Measurements from ENCODE around the gene PML. TPM values are rescaled to one million over a fixed set of nuclear protein-coding genes. Genes with fewer than 3 reads are reported as not detected.
"Not testable (repeated sequence)": the region's sequence is repeated elsewhere in the genome, so short reads cannot be mapped to it uniquely, and the experiment has no call there.

PML gene
- total RNA-seq, 1 experiment from 2014 or later, result 47.7 TPM

DNA sequence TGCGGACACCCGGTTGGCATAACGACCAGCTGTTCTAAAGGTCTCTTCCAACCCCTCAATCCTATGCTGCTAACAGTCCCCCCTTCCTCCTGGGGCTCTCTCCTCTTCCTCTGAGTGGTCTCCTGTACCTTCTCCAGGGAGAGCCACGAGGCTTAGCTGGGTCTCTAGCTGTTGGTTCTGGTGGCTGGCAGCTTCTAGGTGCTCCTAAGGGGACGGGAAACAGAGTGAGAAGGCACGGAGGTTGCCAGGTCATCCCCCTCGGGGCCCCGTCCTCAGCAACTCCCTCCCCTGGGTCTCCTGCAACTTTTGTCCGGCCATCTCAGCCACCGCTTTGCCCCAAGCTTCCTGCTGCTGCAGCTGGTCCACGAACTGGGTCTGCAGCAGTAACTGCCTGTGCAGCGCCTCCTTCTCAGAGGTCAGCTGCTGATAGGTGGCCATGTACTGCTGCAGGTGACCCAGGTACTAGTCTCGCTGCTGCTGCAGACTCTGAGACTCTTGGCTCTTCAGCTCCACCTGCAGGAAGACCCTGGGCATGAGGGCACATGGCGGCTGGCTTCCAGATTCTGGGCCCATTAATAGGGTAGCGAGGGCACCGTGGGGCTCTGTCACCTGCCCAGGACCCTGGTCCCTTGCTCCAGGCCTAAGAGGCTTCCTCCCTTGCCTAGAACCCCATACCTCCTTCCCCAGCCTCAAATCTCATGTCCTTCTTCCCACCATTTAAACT lies 78.3 kb downstream of the PML start:
- POLR2A ChIA-PET; H3K27me3 Mint-ChIP-seq (ENCODE audit: low read depth); H3K36me3 Mint-ChIP-seq; H3K9me3 Mint-ChIP-seq; CTCF ChIA-PET; H3K4me1 Mint-ChIP-seq; H3K4me3 Mint-ChIP-seq; H3K27ac Mint-ChIP-seq; ATAC-seq: not testable (repeated sequence)
- TF ChIP-seq, protein P1, sequence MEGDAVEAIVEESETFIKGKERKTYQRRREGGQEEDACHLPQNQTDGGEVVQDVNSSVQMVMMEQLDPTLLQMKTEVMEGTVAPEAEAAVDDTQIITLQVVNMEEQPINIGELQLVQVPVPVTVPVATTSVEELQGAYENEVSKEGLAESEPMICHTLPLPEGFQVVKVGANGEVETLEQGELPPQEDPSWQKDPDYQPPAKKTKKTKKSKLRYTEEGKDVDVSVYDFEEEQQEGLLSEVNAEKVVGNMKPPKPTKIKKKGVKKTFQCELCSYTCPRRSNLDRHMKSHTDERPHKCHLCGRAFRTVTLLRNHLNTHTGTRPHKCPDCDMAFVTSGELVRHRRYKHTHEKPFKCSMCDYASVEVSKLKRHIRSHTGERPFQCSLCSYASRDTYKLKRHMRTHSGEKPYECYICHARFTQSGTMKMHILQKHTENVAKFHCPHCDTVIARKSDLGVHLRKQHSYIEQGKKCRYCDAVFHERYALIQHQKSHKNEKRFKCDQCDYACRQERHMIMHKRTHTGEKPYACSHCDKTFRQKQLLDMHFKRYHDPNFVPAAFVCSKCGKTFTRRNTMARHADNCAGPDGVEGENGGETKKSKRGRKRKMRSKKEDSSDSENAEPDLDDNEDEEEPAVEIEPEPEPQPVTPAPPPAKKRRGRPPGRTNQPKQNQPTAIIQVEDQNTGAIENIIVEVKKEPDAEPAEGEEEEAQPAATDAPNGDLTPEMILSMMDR (IDR thresholded peaks at IDR 0.05), result 0 out of 2 replicates have a peak, but pooled peaks have one; percentile 35
- DNase-seq (ENCODE audit: low spot score), result peak; percentile 87

DNA sequence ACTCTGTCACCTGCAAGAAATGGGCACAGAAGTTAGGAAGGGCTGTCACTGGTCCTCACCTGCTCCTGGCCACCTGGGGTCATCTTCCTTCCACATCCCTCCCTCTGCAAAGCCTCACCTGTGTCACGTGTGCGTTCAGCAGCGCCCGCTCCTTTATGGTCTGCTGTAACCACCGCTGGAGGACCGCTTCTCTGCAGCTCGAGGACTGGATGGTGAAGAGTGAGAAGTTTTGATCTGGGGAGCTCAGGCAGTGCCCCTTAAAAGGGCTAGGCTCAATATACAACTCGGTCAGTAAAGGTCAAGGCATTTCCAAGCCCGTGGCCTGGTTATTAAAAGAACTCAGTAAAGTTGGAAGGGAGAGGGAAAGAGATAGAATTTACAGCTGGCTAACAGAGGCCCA lies 81.3 kb downstream of the PML start:
- H3K27ac Mint-ChIP-seq; H3K36me3 Mint-ChIP-seq; ATAC-seq; DNase-seq (ENCODE audit: low spot score); H3K27me3 Mint-ChIP-seq (ENCODE audit: low read depth); CTCF ChIA-PET; H3K4me3 Mint-ChIP-seq; H3K9me3 Mint-ChIP-seq; H3K4me1 Mint-ChIP-seq; POLR2A ChIA-PET: not testable (repeated sequence)

DNA sequence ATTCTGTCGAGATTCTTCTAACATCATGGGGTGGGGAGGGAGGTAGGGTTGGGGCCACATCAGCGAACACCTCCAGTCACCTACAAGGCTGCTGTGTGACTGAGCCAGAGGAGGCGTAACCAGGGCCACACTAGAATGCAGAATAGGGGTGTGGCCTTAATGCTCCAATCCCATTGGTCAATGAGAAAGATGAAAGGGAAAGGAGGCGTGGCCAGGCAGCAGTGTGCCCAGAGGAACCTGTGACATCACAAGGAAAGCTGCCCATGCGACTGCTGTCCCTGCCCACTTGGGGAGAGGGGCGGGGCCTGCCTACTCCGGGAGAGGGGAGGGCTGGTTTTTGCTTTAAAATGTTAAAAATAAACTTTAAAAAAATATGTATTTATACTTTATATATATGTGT lies 87.9 kb downstream of the PML start, which contains the start of gene GOLGA6A:
GOLGA6A (minus strand) TSS at position 101 of the 400 bp plus-strand sequence; CDS start at position 60, 41 bp downstream.
- H3K27me3 Mint-ChIP-seq (ENCODE audit: low read depth); ATAC-seq; H3K36me3 Mint-ChIP-seq; H3K4me3 Mint-ChIP-seq; DNase-seq (ENCODE audit: low spot score); H3K27ac Mint-ChIP-seq; H3K9me3 Mint-ChIP-seq; H3K4me1 Mint-ChIP-seq; CTCF ChIA-PET; POLR2A ChIA-PET: not testable (repeated sequence)

DNA sequence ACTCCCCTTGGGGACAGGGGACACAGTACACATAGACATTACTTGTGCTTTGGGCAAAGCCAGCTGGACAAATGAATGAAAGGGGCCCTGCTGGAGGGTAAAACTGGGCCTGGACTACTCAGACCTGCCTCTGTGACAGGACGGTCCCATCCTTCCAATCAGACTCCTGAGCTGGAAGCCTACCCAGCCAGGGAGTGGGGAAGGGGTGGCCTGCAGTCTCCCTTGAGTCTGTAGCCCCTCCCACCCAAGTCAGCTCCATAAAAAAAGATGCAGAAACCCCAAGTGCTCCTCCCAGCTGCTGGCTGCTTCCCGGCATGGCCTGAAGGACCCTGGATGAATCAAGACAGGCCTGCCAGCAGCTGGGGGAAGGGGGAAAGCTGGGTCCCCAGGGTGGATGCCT lies 100.1 kb downstream of the PML start:
- peak; percentile 92 for ATAC-seq
- H3K36me3 Mint-ChIP-seq; H3K27ac Mint-ChIP-seq; POLR2A ChIA-PET; CTCF ChIA-PET; H3K27me3 Mint-ChIP-seq (ENCODE audit: low read depth); DNase-seq (ENCODE audit: low spot score); H3K4me1 Mint-ChIP-seq; H3K4me3 Mint-ChIP-seq; H3K9me3 Mint-ChIP-seq: not testable (repeated sequence)

DNA sequence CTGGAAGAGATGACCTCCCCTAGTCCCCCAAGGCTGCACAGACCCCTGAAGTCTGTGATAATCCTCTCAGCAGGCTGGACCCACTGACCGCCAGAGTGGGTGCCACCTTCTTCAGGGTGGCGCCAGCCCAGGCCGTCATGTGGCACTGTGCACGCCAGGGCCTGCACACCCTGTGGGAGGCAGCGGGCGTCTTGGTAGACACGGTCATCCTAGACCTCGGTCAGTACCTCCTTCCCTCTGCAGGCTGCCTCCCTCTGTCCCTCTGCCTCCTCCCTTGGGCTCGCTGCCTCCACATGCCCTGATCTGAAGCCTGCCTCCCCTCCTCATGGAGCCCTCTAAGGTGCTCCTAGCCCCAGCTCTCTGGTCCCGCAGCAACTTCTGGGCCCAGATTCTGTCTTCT lies 101.1 kb downstream of the PML start:
- DNase-seq (ENCODE audit: low spot score); H3K9me3 Mint-ChIP-seq; H3K27me3 Mint-ChIP-seq (ENCODE audit: low read depth); H3K27ac Mint-ChIP-seq; CTCF ChIA-PET; H3K4me1 Mint-ChIP-seq; H3K4me3 Mint-ChIP-seq; ATAC-seq; POLR2A ChIA-PET; H3K36me3 Mint-ChIP-seq: not testable (repeated sequence)

DNA sequence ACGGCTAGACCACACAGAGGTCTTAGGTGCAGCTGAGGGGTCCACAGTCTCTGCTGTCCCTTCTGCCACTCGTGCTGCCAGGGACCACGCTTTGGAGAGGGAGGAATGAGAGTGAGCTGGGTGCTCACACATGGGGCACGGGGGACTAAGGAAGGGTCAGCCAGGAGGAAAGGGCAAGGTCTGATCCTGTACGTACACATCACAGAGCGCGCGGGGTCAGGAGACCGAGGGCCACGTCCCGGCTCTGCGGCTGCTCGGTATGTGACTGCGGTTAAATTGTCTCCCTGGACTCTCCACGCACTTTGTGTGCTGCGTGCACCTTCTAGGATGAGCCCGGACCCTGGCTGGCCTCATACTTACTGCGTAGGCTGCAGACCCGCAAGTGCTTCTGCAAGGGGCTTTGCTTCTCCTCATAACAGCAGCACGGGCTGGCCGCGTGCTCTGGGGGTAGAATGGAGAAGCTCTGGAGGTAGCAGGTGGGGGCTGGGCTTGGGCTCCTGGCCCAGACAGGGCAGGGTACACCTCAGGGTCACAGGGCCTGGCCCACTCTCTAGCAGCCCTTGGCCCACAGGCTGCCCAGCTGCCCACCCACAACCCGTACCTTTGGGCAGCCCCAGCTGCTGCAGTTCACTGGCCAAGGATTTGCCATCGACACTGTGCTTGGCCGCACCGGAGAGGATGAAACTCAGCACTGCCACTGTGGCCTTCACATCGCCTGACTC lies 102.4 kb downstream of the PML start:
- H3K27me3 Mint-ChIP-seq (ENCODE audit: low read depth); H3K4me1 Mint-ChIP-seq; CTCF ChIA-PET; H3K9me3 Mint-ChIP-seq; POLR2A ChIA-PET; DNase-seq (ENCODE audit: low spot score); H3K4me3 Mint-ChIP-seq; H3K36me3 Mint-ChIP-seq; ATAC-seq; H3K27ac Mint-ChIP-seq: not testable (repeated sequence)

Other genes with a start within 250 kb of the PML start
- gene INSYN1, start 241.4 kb upstream of the PML start, total RNA-seq (2021), result 9.0 to 11.9 TPM (median 9.8 TPM) in 3 replicates
- not detected in 3 replicates for gene TBC1D21, start 121.2 kb upstream of the PML start, total RNA-seq (2021)
- 10.6 to 14.4 TPM (median 12.3 TPM) in 3 replicates for gene LOXL1, start 68.3 kb upstream of the PML start, total RNA-seq (2021)
- gene STOML1, start 2.4 kb upstream of the PML start, total RNA-seq (2021), result 5.0 to 5.5 TPM (median 5.4 TPM) in 3 replicates
- gene GOLGA6A, start 87.8 kb downstream of the PML start, total RNA-seq (2021), result 3.1 to 6.0 TPM (median 5.7 TPM) in 3 replicates
- 8.1 to 9.4 TPM (median 8.9 TPM) in 3 replicates for gene ISLR2, start 135.9 kb downstream of the PML start, total RNA-seq (2021)
- gene ISLR, start 179.0 kb downstream of the PML start, total RNA-seq (2021), result 0.50 to 0.63 TPM (median 0.62 TPM) in 3 replicates
- 20.1 to 23.2 TPM (median 21.7 TPM) in 3 replicates for gene STRA6, start 208.1 kb downstream of the PML start, total RNA-seq (2021)
- gene CCDC33, start 241.6 kb downstream of the PML start, total RNA-seq (2021), result 5.6 to 10.6 TPM (median 6.1 TPM) in 3 replicates